ENCODE data around the gene INSYN2B. TPM values are rescaled to one million over a fixed set of nuclear protein-coding genes. Genes with fewer than 3 reads are reported as not detected.

The INSYN2B gene
- total and polyA plus RNA-seq, 2 experiments from 2014 or later = not detected

- ATAC-seq (no peak), DNase-seq (ENCODE audit: low spot score) (no peak)
- Histone ChIP-seq H3K79me2 (replicated peaks; ENCODE audit: insufficient read depth) (no peaks in the 10 kb centered on the region), H3K27me3 (ENCODE audit: insufficient read depth) (no peaks in the 10 kb centered on the region), H3K4me3 (no peak overlapping the region), H4K20me1 (replicated peaks; ENCODE audit: insufficient read depth) (no peaks in the 10 kb centered on the region), H3K27ac (ENCODE audit: low read depth) (no peak overlapping the region), H3K4me2 (no peak overlapping the region), H3K4me1 (ENCODE audit: insufficient read depth) (no peaks in the 10 kb centered on the region), H2AFZ (no peak overlapping the region), H3K9me2 (ENCODE audit: insufficient read depth) (peaks cover 9% of the 10 kb centered on the region), H3F3A (replicated peaks; ENCODE audit: low read depth) (no peaks in the 10 kb centered on the region), H3K36me3 (ENCODE audit: insufficient read depth) (no peaks in the 10 kb centered on the region)
- no peaks in the 10 kb centered on the region for H3K36me3 Mint-ChIP-seq (ENCODE audit: low read depth)
- TF ChIP-seq ZNF331 (CRISPR knock-in tag; IDR thresholded peaks at IDR 0.05; ENCODE audit: low read depth) = no peak
- TF ChIP-seq POLR2AphosphoS5 (IDR thresholded peaks at IDR 0.05; ENCODE audit: low read depth) = no peak
- TF ChIP-seq STAT1 (IDR thresholded peaks at IDR 0.05; ENCODE audit: unreplicated experiment) = no peak
- no peak for TF ChIP-seq EZH2 (IDR thresholded peaks at IDR 0.05; ENCODE audit: low read depth, unreplicated experiment)
- no peak for TF ChIP-seq NANOG (IDR thresholded peaks at IDR 0.05; ENCODE audit: borderline replicate concordance)
- TF ChIP-seq EZH2phosphoT487 (IDR thresholded peaks at IDR 0.05; ENCODE audit: unreplicated experiment) = no peak
- TF ChIP-seq ZNF114 (CRISPR knock-in tag; IDR thresholded peaks at IDR 0.05) = no peak
- no peak for TF ChIP-seq CREB1 (CRISPR knock-in tag; IDR thresholded peaks at IDR 0.05; ENCODE audit: low read depth)
- no peak for TF ChIP-seq JUNB (IDR thresholded peaks at IDR 0.05; ENCODE audit: unreplicated experiment)
- no peak for TF ChIP-seq ETS1 (IDR thresholded peaks at IDR 0.05)
- no peak for TF ChIP-seq REST (IDR thresholded peaks at IDR 0.05; ENCODE audit: unreplicated experiment)
- no peak for TF ChIP-seq CTCF (conservative IDR thresholded peaks at IDR 0.05; ENCODE audit: low read depth in 2 of 2)
- TF ChIP-seq ZNF462 (CRISPR knock-in tag; IDR thresholded peaks at IDR 0.05) = no peak
- no peaks in the 10 kb centered on the region for H3K9me3 Mint-ChIP-seq
- no peaks in the 10 kb centered on the region for H3K27me3 Mint-ChIP-seq (ENCODE audit: insufficient read depth, low read depth, poor library complexity)
- no peak overlapping the region for H3K27ac Mint-ChIP-seq
- no peak overlapping the region for H3K4me3 Mint-ChIP-seq
- H3K4me1 Mint-ChIP-seq = peaks cover 2% of the 10 kb centered on the region; the same call in 1 of the 3 replicates
These were observed 84.4 kb downstream of the INSYN2B start for GRCh38 chr5:169895926-169896325.
